Lower leg skin (tissue), 3 donors: ENCODE measurements around the gene PCBP1.

Source experiments
- CTCF ChIP-seq, 3 donors: fragments of 450-650 bp; IDR thresholded peaks; one replicate each; pipeline ENCODE4 v1.5.1; 2016; ENCODE audit warnings: antibody characterized with exemption in 3 of 3, mild to moderate bottlenecking in 3 of 3, moderate library complexity in 2 of 3
- POLR2A ChIP-seq, 2 donors: fragments of 450-650 bp; IDR thresholded peaks; one replicate each; pipeline ENCODE4 v1.6.1; 2016 to 2017; ENCODE audit warnings: antibody characterized with exemption in 2 of 2, mild to moderate bottlenecking in 1 of 2, moderate library complexity in 1 of 2

GRCh38 chr2:70089983-70090525, 2.8 kb downstream of the PCBP1 start:
- TF ChIP-seq CTCF (IDR thresholded peaks at IDR 0.05) (no peak), POLR2A (IDR thresholded peaks at IDR 0.05) (no peak)
